HepG2 (cell line): ENCODE results near the gene CUL7. TPM values are rescaled to one million over a fixed set of nuclear protein-coding genes. Genes with fewer than 3 reads are reported as not detected.

ENCODE experiments used
- AKNA ChIP-seq: sonication (generic); formaldehyde crosslinking; IDR thresholded peaks from 2 replicates; pipeline ENCODE4 v1.4.0; 2020; ENCODE audit warnings: missing genetic modification reagents, borderline replicate concordance
- ETS1 ChIP-seq: sonication (generic); formaldehyde crosslinking; IDR thresholded peaks from 2 replicates; pipeline ENCODE4 v1.4.0; 2020; ENCODE audit warnings: missing genetic modification reagents
- FOSL1 ChIP-seq: sonication (generic); formaldehyde crosslinking; IDR thresholded peaks from 2 replicates; pipeline ENCODE4 v1.9.0; 2021; ENCODE audit warnings: missing genetic modification reagents, borderline replicate concordance
- FOXO4 ChIP-seq: sonication (generic); formaldehyde crosslinking; conservative IDR thresholded peaks from 2 replicates; pipeline ENCODE4 v1.8.1; 2023; ENCODE audit warnings: missing genetic modification reagents
- HIC2 ChIP-seq: sonication (generic); formaldehyde crosslinking; IDR thresholded peaks from 2 replicates; pipeline ENCODE4 v1.9.0; 2022; ENCODE audit warnings: low read depth, missing genetic modification reagents
- HNF4G ChIP-seq, 2 experiments: sonication (generic) in 1 of 2; formaldehyde crosslinking in 1 of 2; IDR thresholded peaks; 2 replicates each; pipeline versions ENCODE4 v1.4.0 to v1.6.1; 2011 to 2020; ENCODE audit warnings: borderline replicate concordance in 2 of 2, low read depth in 2 of 2, mild to moderate bottlenecking in 2 of 2, low read length in 1 of 2, missing genetic modification reagents in 1 of 2, moderate library complexity in 1 of 2
- NCOA5 ChIP-seq: sonication (generic); formaldehyde crosslinking; IDR thresholded peaks from 2 replicates; pipeline ENCODE4 v1.4.0; 2020; ENCODE audit warnings: missing genetic modification reagents
- PCBP2 ChIP-seq: fragments of 200-400 bp; formaldehyde crosslinking; optimal IDR thresholded peaks from 2 replicates; pipeline ENCODE3; 2018; ENCODE audit warnings: low read length, low read depth; ENCODE audit not compliant: poor library complexity, severe bottlenecking
- THYN1 ChIP-seq: sonication (generic); formaldehyde crosslinking; IDR thresholded peaks from 2 replicates; pipeline ENCODE4 v1.8.1; 2023; ENCODE audit warnings: low read depth, mild to moderate bottlenecking, moderate library complexity, missing genetic modification reagents, borderline replicate concordance
- TOPORS ChIP-seq: sonication (generic); formaldehyde crosslinking; IDR thresholded peaks from 2 replicates; pipeline ENCODE4 v1.8.0; 2023; ENCODE audit warnings: mild to moderate bottlenecking, missing genetic modification reagents
- ZBTB3 ChIP-seq: sonication (generic); formaldehyde crosslinking; IDR thresholded peaks from 2 replicates; pipeline ENCODE4 v1.4.0; 2020; ENCODE audit warnings: low read depth, mild to moderate bottlenecking, moderate library complexity, missing genetic modification reagents, borderline replicate concordance
- ZFP82 ChIP-seq: sonication (generic); formaldehyde crosslinking; IDR thresholded peaks from 2 replicates; pipeline ENCODE4 v1.5.1; 2020; ENCODE audit warnings: mild to moderate bottlenecking, missing genetic modification reagents, borderline replicate concordance
- ZNF503 ChIP-seq: sonication (generic); formaldehyde crosslinking; IDR thresholded peaks from 2 replicates; pipeline ENCODE4 v1.4.0; 2020; ENCODE audit warnings: missing genetic modification reagents
- ZNF781 ChIP-seq: sonication (generic); formaldehyde crosslinking; IDR thresholded peaks from 2 replicates; pipeline ENCODE4 v1.5.1; 2020; ENCODE audit warnings: borderline replicate concordance, mild to moderate bottlenecking, missing genetic modification reagents; ENCODE audit errors: not compliant biosample characterization
- polyA plus RNA-seq, 8 experiments: library from polyadenylated mRNA; depleted of rRNA in 3 of 8; stranded (reverse) in 7 of 8; unstranded in 1 of 8; fragments of >200 nt; fragmentation: Illumina TruSeq in 4 of 8; extraction: Trizol in 4 of 8; gene quantifications; 2 replicates each; pipeline versions ENCODE4 v1.2.1 to v1.2.3, GENCODE V29; 2011 to 2016; ENCODE audit warnings: low read depth in 4 of 8, missing spikeins in 1 of 8, mixed read lengths in 1 of 8; ENCODE audit not compliant: insufficient read depth in 1 of 8
- total RNA-seq, 5 experiments: library from RNA; depleted of rRNA; stranded (reverse); fragments of >200 nt; fragmentation: Illumina TruSeq; extraction: Trizol; gene quantifications; 2 replicates each; pipeline ENCODE4 v1.2.3, GENCODE V29; 2016; ENCODE audit warnings: low read depth in 1 of 5

The CUL7 gene
- total and polyA plus RNA-seq, 2 of the 13 experiments (the other 11 are each of a cell fraction or from before 2014, with no cell fraction given): 32.0 to 60.7 TPM

GRCh38 chr6:43013097-43013842 is 40.4 kb downstream of the CUL7 start (continued):
- TF ChIP-seq AKNA (CRISPR knock-in tag): no peak
- no peak for TF ChIP-seq NCOA5
- no peak for TF ChIP-seq ZBTB3 (CRISPR knock-in tag)
- TF ChIP-seq ZNF503 (CRISPR knock-in tag): no peak
- no peak for TF ChIP-seq HNF4G (IDR thresholded peaks at IDR 0.05; ENCODE audit: borderline replicate concordance, low read depth, low read length)
- TF ChIP-seq HNF4G (CRISPR knock-in tag; IDR thresholded peaks at IDR 0.05; ENCODE audit: borderline replicate concordance, low read depth): no peak
- TF ChIP-seq FOXO4: no peak
- no peak for TF ChIP-seq ZNF781 (CRISPR knock-in tag)
- TF ChIP-seq ZFP82: no peak
- no peak for TF ChIP-seq HIC2 (CRISPR knock-in tag)
- TF ChIP-seq FOSL1: no peak
- no peak for TF ChIP-seq ETS1
- no peak for TF ChIP-seq TOPORS (CRISPR knock-in tag)
- TF ChIP-seq THYN1 (CRISPR knock-in tag): no peak
- TF ChIP-seq PCBP2: no peak
